ENCODE data around the gene STKLD1. TPM values are rescaled to one million over a fixed set of nuclear protein-coding genes. Genes with fewer than 3 reads are reported as not detected.

Gene STKLD1
- total and polyA plus RNA-seq, 2 experiments from 2014 or later: 2.2 to 5.1 TPM

GRCh38 chr9:133354766-133355165 lies 21.4 kb upstream of the STKLD1 start:
- DNase-seq (ENCODE audit: low read depth in 1 of 2, low spot score in 1 of 2): no peak
- H3K4me1 ChIP-seq (ENCODE audit: low read depth): peaks cover 12% of the 10 kb centered on the region
- peaks cover 37% of the 10 kb centered on the region for H3K36me3 ChIP-seq
- no peaks in the 10 kb centered on the region for H3K27me3 ChIP-seq
- TF ChIP-seq, protein P1, sequence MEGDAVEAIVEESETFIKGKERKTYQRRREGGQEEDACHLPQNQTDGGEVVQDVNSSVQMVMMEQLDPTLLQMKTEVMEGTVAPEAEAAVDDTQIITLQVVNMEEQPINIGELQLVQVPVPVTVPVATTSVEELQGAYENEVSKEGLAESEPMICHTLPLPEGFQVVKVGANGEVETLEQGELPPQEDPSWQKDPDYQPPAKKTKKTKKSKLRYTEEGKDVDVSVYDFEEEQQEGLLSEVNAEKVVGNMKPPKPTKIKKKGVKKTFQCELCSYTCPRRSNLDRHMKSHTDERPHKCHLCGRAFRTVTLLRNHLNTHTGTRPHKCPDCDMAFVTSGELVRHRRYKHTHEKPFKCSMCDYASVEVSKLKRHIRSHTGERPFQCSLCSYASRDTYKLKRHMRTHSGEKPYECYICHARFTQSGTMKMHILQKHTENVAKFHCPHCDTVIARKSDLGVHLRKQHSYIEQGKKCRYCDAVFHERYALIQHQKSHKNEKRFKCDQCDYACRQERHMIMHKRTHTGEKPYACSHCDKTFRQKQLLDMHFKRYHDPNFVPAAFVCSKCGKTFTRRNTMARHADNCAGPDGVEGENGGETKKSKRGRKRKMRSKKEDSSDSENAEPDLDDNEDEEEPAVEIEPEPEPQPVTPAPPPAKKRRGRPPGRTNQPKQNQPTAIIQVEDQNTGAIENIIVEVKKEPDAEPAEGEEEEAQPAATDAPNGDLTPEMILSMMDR (IDR thresholded peaks at IDR 0.05; ENCODE audit: low read depth, low read length): no peak
- H3K27ac ChIP-seq: no peak overlapping the region
- H3K9me3 ChIP-seq (ENCODE audit: low read depth): no peaks in the 10 kb centered on the region
- no peak overlapping the region for H3K4me3 ChIP-seq

DNA sequence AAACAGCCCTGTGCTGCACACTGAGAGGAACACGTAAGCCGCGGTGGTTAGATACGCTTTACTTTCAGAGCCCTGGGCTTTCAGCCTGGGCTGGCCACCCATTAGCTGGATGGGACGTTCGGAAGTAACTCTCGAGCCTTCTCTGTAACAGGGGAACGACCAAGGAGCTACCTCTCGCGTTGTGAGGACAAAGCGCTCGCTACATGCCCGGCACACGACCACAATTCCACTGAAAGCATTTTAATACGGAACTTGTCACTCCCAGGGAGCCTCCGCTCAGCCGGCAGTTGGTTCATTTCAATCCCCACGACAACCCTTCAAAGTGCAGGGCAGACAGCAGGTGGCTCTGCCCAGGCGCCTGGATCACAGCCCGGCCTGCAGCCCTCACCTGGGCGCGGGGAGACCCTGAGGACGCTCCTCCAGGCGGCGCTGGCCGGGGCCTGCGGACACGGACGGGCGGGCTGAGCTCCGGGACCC lies 20.2 kb upstream of the STKLD1 start:
- no peaks in the 10 kb centered on the region for H3K27me3 ChIP-seq
- TF ChIP-seq, protein P1 (IDR thresholded peaks at IDR 0.05; ENCODE audit: low read depth, low read length): no peak
- peak overlapping the region; percentile 59 for H3K27ac ChIP-seq
- H3K4me3 ChIP-seq: peak overlapping the region; percentile 78
- H3K9me3 ChIP-seq (ENCODE audit: low read depth): no peaks in the 10 kb centered on the region
- DNase-seq (ENCODE audit: low read depth in 1 of 2, low spot score in 1 of 2): no peak
- H3K36me3 ChIP-seq: peaks cover 28% of the 10 kb centered on the region
- peaks cover 12% of the 10 kb centered on the region for H3K4me1 ChIP-seq (ENCODE audit: low read depth)

DNA sequence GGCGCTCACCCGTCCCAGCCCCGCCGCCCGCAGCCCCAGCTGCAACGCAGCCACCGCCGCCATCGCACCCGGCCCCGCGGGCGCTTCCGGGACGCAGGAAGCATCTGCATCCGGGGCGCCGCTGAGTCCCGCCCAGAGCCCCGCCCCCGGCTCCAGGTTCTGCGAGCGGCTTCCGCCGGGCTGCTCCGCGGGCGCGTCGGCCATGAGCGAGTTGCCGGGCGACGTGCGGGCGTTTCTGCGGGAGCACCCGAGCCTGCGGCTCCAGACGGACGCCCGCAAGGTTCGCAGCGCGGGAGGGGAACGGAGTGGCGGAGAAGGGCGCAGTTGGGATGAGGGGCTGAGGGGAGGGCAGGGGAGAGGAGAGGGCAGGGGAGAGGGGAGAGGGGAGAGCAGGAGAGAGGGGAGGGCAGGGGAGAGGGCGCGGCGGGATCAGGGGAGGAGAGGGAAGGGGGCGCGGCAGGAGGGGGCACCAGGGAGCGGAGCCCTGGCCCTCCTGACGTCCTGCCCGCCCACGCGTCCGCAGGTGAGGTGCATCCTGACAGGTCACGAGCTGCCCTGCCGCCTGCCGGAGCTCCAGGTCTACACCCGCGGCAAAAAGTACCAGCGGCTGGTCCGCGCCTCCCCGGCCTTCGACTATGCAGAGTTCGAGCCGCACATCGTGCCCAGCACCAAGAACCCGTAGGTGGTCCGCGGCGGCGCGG lies 19.6 kb upstream of the STKLD1 start, which contains the start of the genes SURF1 and SURF2:
SURF1 (minus strand) TSS at position 97 of the 701 bp plus-strand sequence; CDS start at position 63, 34 bp downstream.
SURF2 (plus strand) TSS at position 160 of the 701 bp plus-strand sequence; CDS start at position 203, 43 bp downstream.
- Histone ChIP-seq H3K4me1 (ENCODE audit: low read depth) (peaks cover 12% of the 10 kb centered on the region), H3K27me3 (no peaks in the 10 kb centered on the region), H3K4me3 (peak within 1 kb of the TSS; percentile 78), H3K9me3 (ENCODE audit: low read depth) (no peaks in the 10 kb centered on the region), H3K27ac (peak within 1 kb of the TSS; percentile 59), H3K36me3 (peaks cover 28% of the 10 kb centered on the region)
- TF ChIP-seq, protein P1 (IDR thresholded peaks at IDR 0.05; ENCODE audit: low read depth, low read length): no peak
- peak; percentile 81 to 94 for DNase-seq (ENCODE audit: low read depth in 1 of 2, low spot score in 1 of 2)

- DNase-seq (ENCODE audit: low read depth in 1 of 2, low spot score in 1 of 2): no peak
- peaks cover 12% of the 10 kb centered on the region for H3K4me1 ChIP-seq (ENCODE audit: low read depth)
- no peak overlapping the region for H3K4me3 ChIP-seq
- H3K27ac ChIP-seq: no peak overlapping the region
- peaks cover 24% of the 10 kb centered on the region for H3K36me3 ChIP-seq
- no peaks in the 10 kb centered on the region for H3K9me3 ChIP-seq (ENCODE audit: low read depth)
- TF ChIP-seq, protein P1 (IDR thresholded peaks at IDR 0.05; ENCODE audit: low read depth, low read length): no peak
- no peaks in the 10 kb centered on the region for H3K27me3 ChIP-seq
These were observed 18.5 kb upstream of the STKLD1 start for GRCh38 chr9:133357656-133358055.

DNA sequence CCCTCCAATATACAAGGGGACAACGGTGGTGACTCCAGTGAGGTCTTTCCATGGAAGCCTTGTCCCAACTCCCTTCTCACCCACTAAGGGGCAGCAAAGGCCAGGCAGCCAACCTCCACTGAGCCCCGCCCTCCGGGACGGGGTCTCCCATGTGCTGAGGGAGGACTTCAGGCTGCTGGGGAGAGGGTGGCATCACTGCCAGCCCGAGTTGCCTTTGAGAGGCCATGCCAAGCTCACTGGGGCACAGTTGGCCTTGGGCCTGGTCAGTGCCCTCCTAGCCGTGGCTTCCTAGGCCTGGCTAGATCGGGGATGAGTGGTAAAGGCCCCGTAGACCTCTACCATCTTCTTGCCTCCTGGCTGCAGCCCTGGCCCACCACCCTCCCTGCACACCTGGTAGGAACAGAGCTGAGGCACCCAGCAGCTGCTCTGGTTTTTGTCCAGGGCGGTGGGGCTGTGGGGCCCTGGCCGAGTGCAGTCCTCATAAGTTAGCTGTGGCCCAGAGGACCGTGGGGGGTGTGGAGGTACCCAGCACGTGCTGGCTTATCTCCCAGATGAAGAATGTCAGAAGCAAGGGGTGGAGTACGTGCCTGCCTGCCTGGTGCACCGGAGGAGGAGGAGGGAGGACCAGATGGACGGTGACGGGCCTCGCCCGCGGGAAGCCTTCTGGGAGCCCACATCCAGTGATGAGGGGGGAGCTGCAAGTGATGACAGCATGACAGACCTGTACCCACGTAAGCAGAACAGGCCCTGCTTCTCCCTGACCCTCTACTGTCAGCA lies 16.6 kb upstream of the STKLD1 start:
- peaks cover 16% of the 10 kb centered on the region for H3K36me3 ChIP-seq
- DNase-seq (ENCODE audit: low read depth in 1 of 2, low spot score in 1 of 2): peak in 1 of 2 donors; percentile 27
- H3K4me3 ChIP-seq: no peak overlapping the region
- TF ChIP-seq, protein P1 (IDR thresholded peaks at IDR 0.05; ENCODE audit: low read depth, low read length): peak; percentile 38
- peak overlapping the region; percentile 51 for H3K27ac ChIP-seq
- no peaks in the 10 kb centered on the region for H3K9me3 ChIP-seq (ENCODE audit: low read depth)
- H3K4me1 ChIP-seq (ENCODE audit: low read depth): peaks cover 12% of the 10 kb centered on the region
- H3K27me3 ChIP-seq: no peaks in the 10 kb centered on the region
